ENCODE data around the gene CHD9.

CHD9 gene

DNA sequence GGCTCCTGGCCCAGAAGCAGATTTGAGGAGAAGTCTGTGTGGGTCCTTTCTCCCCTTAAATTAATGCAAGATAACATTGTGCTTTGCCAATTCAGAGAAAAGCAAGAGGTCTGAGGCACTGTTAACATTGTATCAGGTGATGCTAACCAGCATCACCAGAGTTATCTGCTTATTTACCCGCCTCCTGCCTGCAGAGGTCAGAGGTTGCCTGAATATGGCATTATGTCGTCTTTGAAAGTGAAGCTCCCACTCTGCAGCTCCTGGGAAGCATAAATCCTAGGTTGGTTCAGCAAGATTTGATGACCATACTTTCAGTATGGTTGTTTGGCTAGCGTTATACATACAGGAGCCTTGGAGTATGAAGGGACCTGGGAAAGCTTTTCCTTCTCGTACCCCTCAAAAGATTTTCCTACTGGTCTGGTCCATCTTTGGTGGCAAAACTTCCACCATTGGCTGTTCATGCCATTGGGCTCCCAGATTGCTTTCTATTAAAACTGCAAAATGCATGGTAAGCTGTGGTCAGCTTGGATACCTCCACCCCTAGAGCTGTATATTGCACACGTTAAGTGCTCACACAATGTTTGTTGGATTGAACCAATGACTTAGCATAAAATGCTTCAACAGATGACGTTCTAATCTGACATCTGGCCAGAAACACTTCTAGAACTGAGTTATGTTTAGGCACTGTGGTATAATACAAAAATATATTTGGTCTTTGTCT is 24.1 kb downstream of the CHD9 start:
- TF ChIP-seq FOXP2 (optimal IDR thresholded peaks at IDR 0.05; ENCODE audit: borderline replicate concordance, extremely low read depth, extremely low read length, insufficient read depth) (no peak), TAF1 (IDR thresholded peaks at IDR 0.05; ENCODE audit: borderline replicate concordance, insufficient read depth, low read length) (no peak), SIN3A (IDR thresholded peaks at IDR 0.05; ENCODE audit: borderline replicate concordance, insufficient read depth, low read length) (no peak), REST (IDR thresholded peaks at IDR 0.05; ENCODE audit: insufficient read depth in 1 of 2, low read depth in 2 of 2, low read length in 2 of 2) (no peak), POLR2AphosphoS5 (IDR thresholded peaks at IDR 0.05; ENCODE audit: low read depth, low read length) (no peak)

DNA sequence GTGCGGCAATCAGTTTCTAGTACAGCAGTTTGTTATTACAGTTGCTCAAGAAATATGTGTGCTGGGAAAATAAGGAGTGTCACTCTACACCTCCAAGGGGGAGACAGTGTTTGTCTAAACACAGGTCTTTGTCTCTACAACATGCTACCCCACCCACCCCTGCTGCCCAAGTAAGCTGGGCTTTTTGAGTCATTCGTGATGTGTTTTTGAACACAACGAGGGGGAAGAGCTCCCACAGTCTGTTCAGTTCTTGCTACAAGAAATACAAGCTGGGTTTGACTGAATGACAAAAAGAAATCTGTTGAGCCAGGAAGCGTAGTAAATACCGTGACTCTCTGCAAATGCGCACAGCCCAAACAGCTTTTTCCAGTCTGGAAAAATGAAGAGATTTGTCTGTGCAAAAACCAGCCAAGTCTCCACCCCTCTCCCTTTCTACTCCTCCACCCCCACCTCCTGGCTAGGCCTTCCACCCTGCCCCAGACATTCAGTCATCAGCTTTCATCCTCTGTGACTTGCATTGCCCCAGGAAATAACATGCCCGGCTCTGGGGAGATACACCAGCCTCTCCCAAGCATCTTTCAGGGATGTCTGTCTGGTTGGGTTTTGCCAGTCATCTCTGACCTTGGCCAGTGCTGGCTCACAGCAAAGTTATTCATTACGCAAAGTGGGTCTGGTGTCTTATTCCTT is 25.7 kb downstream of the CHD9 start:
- 0 out of 2 replicates have a peak, but pooled peaks have one; percentile 38 for TF ChIP-seq SIN3A (IDR thresholded peaks at IDR 0.05; ENCODE audit: borderline replicate concordance, insufficient read depth, low read length)
- TF ChIP-seq POLR2AphosphoS5 (IDR thresholded peaks at IDR 0.05; ENCODE audit: low read depth, low read length): no peak
- TF ChIP-seq REST (IDR thresholded peaks at IDR 0.05; ENCODE audit: insufficient read depth in 1 of 2, low read depth in 2 of 2, low read length in 2 of 2): 0 out of 4 replicates have a peak, but pooled peaks of 1 of the 2 experiments have one; percentile 0

DNA sequence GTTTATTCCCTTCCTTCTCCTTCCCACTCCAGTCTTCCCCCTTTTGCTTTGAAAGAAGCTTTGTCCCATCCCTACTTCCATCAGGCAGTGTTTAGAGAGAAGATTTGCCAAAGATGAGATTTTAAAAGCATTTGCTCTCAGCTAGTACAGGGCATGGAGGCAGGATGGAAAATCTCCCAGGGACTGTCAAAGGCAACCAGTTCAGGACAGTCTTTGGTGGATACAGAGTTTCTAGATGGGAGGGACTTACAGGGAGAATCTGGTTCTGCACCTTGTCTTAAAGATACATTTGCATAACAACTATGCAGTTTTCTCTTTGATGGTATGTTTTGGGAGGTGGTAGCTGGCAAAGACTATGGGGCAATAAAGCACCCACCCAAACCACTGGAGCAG is 26.2 kb downstream of the CHD9 start:
- TF ChIP-seq FOXP2 (optimal IDR thresholded peaks at IDR 0.05; ENCODE audit: borderline replicate concordance, extremely low read depth, extremely low read length, insufficient read depth) (no peak), REST (IDR thresholded peaks at IDR 0.05; ENCODE audit: insufficient read depth in 1 of 2, low read depth in 2 of 2, low read length in 2 of 2) (no peak), SIN3A (IDR thresholded peaks at IDR 0.05; ENCODE audit: borderline replicate concordance, insufficient read depth, low read length) (no peak), TAF1 (IDR thresholded peaks at IDR 0.05; ENCODE audit: borderline replicate concordance, insufficient read depth, low read length) (no peak), POLR2AphosphoS5 (IDR thresholded peaks at IDR 0.05; ENCODE audit: low read depth, low read length) (no peak)

- no peak for TF ChIP-seq FOXP2 (optimal IDR thresholded peaks at IDR 0.05; ENCODE audit: borderline replicate concordance, extremely low read depth, extremely low read length, insufficient read depth)
- TF ChIP-seq TAF1 (IDR thresholded peaks at IDR 0.05; ENCODE audit: borderline replicate concordance, insufficient read depth, low read length): no peak
- TF ChIP-seq POLR2AphosphoS5 (IDR thresholded peaks at IDR 0.05; ENCODE audit: low read depth, low read length): no peak
- TF ChIP-seq REST (IDR thresholded peaks at IDR 0.05; ENCODE audit: insufficient read depth in 1 of 2, low read depth in 2 of 2, low read length in 2 of 2): no peak
- no peak for TF ChIP-seq SIN3A (IDR thresholded peaks at IDR 0.05; ENCODE audit: borderline replicate concordance, insufficient read depth, low read length)
Measured at GRCh38 chr16:53081686-53082407, 27.1 kb downstream of the CHD9 start.

All from PFSK-1 (cell line).